ENCODE measurements around the gene COMMD4. TPM values are rescaled to one million over a fixed set of nuclear protein-coding genes. Genes with fewer than 3 reads are reported as not detected.

The COMMD4 gene
- total RNA-seq, 1 experiment from 2014 or later = 116 TPM

- CTCF ChIA-PET = no interaction called here
- H2AFZ ChIP-seq (ENCODE audit: low read length) = no peak overlapping the region
- no peaks in the 10 kb centered on the region for H3K9me3 ChIP-seq (ENCODE audit: low read length)
- no peaks in the 10 kb centered on the region for H4K20me1 ChIP-seq (ENCODE audit: low read length)
- POLR2A ChIA-PET (ENCODE audit: unreplicated experiment) = no interaction called here
- no peaks in the 10 kb centered on the region for H3K4me1 ChIP-seq (ENCODE audit: insufficient read depth, low read length)
- BruUV-seq (replicated peaks) = no TSS peak
- no peaks in the 10 kb centered on the region for H3K36me3 ChIP-seq (ENCODE audit: low read depth, low read length)
- TF ChIP-seq, protein P1, sequence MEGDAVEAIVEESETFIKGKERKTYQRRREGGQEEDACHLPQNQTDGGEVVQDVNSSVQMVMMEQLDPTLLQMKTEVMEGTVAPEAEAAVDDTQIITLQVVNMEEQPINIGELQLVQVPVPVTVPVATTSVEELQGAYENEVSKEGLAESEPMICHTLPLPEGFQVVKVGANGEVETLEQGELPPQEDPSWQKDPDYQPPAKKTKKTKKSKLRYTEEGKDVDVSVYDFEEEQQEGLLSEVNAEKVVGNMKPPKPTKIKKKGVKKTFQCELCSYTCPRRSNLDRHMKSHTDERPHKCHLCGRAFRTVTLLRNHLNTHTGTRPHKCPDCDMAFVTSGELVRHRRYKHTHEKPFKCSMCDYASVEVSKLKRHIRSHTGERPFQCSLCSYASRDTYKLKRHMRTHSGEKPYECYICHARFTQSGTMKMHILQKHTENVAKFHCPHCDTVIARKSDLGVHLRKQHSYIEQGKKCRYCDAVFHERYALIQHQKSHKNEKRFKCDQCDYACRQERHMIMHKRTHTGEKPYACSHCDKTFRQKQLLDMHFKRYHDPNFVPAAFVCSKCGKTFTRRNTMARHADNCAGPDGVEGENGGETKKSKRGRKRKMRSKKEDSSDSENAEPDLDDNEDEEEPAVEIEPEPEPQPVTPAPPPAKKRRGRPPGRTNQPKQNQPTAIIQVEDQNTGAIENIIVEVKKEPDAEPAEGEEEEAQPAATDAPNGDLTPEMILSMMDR (conservative IDR thresholded peaks at IDR 0.05; ENCODE audit: low read depth, low read length) = no peak
- TF ChIP-seq EZH2 (IDR thresholded peaks at IDR 0.05; ENCODE audit: low read length, unreplicated experiment) (no peak), EZH2phosphoT487 (IDR thresholded peaks at IDR 0.05; ENCODE audit: borderline replicate concordance, low read length) (no peak)
- H3K4me3 ChIP-seq (ENCODE audit: low read length) = no peak overlapping the region
- H3K79me2 ChIP-seq (ENCODE audit: low read length) = no peaks in the 10 kb centered on the region
- H3K4me2 ChIP-seq (ENCODE audit: low read length) = no peak overlapping the region
- H3K27ac ChIP-seq (ENCODE audit: low read length) = no peak overlapping the region
- no peaks in the 10 kb centered on the region for H3K27me3 ChIP-seq (ENCODE audit: low read length)
- no peak overlapping the region for H3K9ac ChIP-seq (ENCODE audit: low read length)
- DNase-seq (no peak), ATAC-seq (no peak)
- H3K9me2 ChIP-seq (replicated peaks; ENCODE audit: low read length) = no peaks in the 10 kb centered on the region
- intact Hi-C loops (cut with micrococcal nuclease) = no loop called here
- no peaks in the 10 kb centered on the region for H3F3A ChIP-seq (ENCODE audit: low read length, unreplicated experiment)
These were observed 14.2 kb upstream of the COMMD4 start for GRCh38 chr15:75321711-75322110.

- no peaks in the 10 kb centered on the region for H3K9me3 ChIP-seq (ENCODE audit: low read length)
- H2AFZ ChIP-seq (ENCODE audit: low read length) = no peak overlapping the region
- no peak for DNase-seq
- H3K9me2 ChIP-seq (replicated peaks; ENCODE audit: low read length) = no peaks in the 10 kb centered on the region
- CTCF ChIA-PET = no interaction called here
- H3K36me3 ChIP-seq (ENCODE audit: low read depth, low read length) = no peaks in the 10 kb centered on the region
- H3K4me1 ChIP-seq (ENCODE audit: insufficient read depth, low read length) = no peaks in the 10 kb centered on the region
- intact Hi-C loops (cut with micrococcal nuclease) = no loop called here
- no peaks in the 10 kb centered on the region for H4K20me1 ChIP-seq (ENCODE audit: low read length)
- no peaks in the 10 kb centered on the region for H3F3A ChIP-seq (ENCODE audit: low read length, unreplicated experiment)
- POLR2A ChIA-PET (ENCODE audit: unreplicated experiment) = no interaction called here
- no peak overlapping the region for H3K27ac ChIP-seq (ENCODE audit: low read length)
- H3K27me3 ChIP-seq (ENCODE audit: low read length) = no peaks in the 10 kb centered on the region
- BruUV-seq (replicated peaks) = no TSS peak
- H3K4me3 ChIP-seq (ENCODE audit: low read length) = no peak overlapping the region
- no peak for TF ChIP-seq EZH2phosphoT487 (IDR thresholded peaks at IDR 0.05; ENCODE audit: borderline replicate concordance, low read length)
- TF ChIP-seq, protein P1 (conservative IDR thresholded peaks at IDR 0.05; ENCODE audit: low read depth, low read length) = no peak
- TF ChIP-seq EZH2 (IDR thresholded peaks at IDR 0.05; ENCODE audit: low read length, unreplicated experiment) = no peak
- no peak overlapping the region for H3K9ac ChIP-seq (ENCODE audit: low read length)
- ATAC-seq = no peak
- H3K79me2 ChIP-seq (ENCODE audit: low read length) = no peaks in the 10 kb centered on the region
- H3K4me2 ChIP-seq (ENCODE audit: low read length) = no peak overlapping the region
These were observed 9.9 kb upstream of the COMMD4 start for GRCh38 chr15:75325922-75326321.

- H3K9ac ChIP-seq (ENCODE audit: low read length) = no peak overlapping the region
- TF ChIP-seq EZH2 (IDR thresholded peaks at IDR 0.05; ENCODE audit: low read length, unreplicated experiment) = no peak
- TF ChIP-seq, protein P1 (conservative IDR thresholded peaks at IDR 0.05; ENCODE audit: low read depth, low read length) = 0 out of 2 replicates have a peak, but pooled peaks have one; percentile 8
These were observed 8.9 kb upstream of the COMMD4 start for GRCh38 chr15:75327005-75327404.

More at GRCh38 chr15:75327005-75327404, 8.9 kb upstream of the COMMD4 start:
- POLR2A ChIA-PET (ENCODE audit: unreplicated experiment) = no interaction called here
- Histone ChIP-seq H4K20me1 (ENCODE audit: low read length) (no peaks in the 10 kb centered on the region), H3K9me3 (ENCODE audit: low read length) (no peaks in the 10 kb centered on the region), H3K79me2 (ENCODE audit: low read length) (no peaks in the 10 kb centered on the region), H3K36me3 (ENCODE audit: low read depth, low read length) (no peaks in the 10 kb centered on the region), H3F3A (ENCODE audit: low read length, unreplicated experiment) (no peaks in the 10 kb centered on the region), H3K9me2 (replicated peaks; ENCODE audit: low read length) (no peaks in the 10 kb centered on the region), H3K27me3 (ENCODE audit: low read length) (no peaks in the 10 kb centered on the region), H3K4me1 (ENCODE audit: insufficient read depth, low read length) (no peaks in the 10 kb centered on the region), H3K4me3 (ENCODE audit: low read length) (no peak overlapping the region), H2AFZ (ENCODE audit: low read length) (no peak overlapping the region), H3K27ac (ENCODE audit: low read length) (no peak overlapping the region), H3K4me2 (ENCODE audit: low read length) (no peak overlapping the region)
- no peak for DNase-seq
- intact Hi-C loops (cut with micrococcal nuclease) = no loop called here
- BruUV-seq (replicated peaks) = no TSS peak
- no peak for ATAC-seq
- CTCF ChIA-PET = no interaction called here

All from PC-3 (cell line).